22Rv1 (cell line): Measurements from ENCODE around the gene COQ9.
A peak's percentile ranks its signal among the peaks of the same experiment; 100 is the strongest.

Experiments
- ZFX ChIP-seq: fragments of 450-650 bp; IDR thresholded peaks from 2 replicates; pipeline ENCODE4 v1.6.1; 2017; ENCODE audit warnings: antibody characterized with exemption, borderline replicate concordance
- TF ChIP-seq, protein P1 (sequence below): fragments of 450-650 bp; IDR thresholded peaks from 2 replicates; pipeline ENCODE4 v1.5.1; 2017; ENCODE audit warnings: mild to moderate bottlenecking

DNA sequence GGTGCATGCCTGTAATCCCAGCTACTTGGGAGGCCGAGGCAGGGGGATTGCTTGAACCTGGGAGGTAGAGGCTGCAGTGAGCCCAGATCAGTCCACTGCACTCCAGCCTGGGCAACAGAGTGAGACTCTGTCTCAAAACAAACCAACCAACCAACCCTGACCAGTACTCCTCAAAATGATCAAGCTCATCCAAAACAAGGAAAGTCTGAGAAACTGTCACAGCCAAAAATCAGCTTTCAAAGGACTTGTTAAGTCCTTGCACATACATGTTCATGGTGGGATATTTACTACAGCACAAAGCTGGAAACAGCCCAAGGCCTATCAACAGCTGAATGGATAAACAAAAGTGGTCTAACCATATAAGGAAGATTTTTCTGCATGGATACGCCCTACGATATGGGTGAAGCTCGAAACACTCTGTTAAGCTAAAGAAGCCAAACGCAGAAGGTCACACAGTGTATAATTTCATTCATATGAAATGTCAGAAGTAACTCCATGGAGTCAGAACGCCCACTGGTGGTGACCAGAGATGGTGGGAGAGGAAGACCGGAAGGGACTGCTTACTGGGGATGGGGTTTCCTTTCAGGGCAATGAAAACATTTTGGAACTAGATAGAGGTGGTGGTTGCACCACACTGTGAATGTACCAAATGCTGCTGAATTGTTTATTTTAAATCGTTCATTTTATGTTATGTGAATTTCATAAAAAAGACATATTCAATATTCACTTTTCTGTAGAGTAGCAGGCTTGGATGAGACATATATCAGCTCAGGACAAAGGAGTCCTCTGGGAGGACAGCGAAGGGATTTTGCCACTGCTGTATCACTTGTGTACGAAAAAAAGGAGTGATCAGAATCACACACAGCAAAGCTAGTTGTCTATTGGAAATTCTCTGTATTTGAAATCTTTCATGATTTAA is 25.0 kb upstream of the COQ9 start:
- TF ChIP-seq, protein P1, sequence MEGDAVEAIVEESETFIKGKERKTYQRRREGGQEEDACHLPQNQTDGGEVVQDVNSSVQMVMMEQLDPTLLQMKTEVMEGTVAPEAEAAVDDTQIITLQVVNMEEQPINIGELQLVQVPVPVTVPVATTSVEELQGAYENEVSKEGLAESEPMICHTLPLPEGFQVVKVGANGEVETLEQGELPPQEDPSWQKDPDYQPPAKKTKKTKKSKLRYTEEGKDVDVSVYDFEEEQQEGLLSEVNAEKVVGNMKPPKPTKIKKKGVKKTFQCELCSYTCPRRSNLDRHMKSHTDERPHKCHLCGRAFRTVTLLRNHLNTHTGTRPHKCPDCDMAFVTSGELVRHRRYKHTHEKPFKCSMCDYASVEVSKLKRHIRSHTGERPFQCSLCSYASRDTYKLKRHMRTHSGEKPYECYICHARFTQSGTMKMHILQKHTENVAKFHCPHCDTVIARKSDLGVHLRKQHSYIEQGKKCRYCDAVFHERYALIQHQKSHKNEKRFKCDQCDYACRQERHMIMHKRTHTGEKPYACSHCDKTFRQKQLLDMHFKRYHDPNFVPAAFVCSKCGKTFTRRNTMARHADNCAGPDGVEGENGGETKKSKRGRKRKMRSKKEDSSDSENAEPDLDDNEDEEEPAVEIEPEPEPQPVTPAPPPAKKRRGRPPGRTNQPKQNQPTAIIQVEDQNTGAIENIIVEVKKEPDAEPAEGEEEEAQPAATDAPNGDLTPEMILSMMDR = peak; percentile 82
- TF ChIP-seq ZFX = no peak
